ENCODE data around the gene POLL.
"Not testable (repeated sequence)": the region's sequence is repeated elsewhere in the genome, so short reads cannot be mapped to it uniquely, and the experiment has no call there.

The POLL gene

GRCh38 chr10:101587725-101588653, at the start of gene POLL, which contains the start of gene DPCD:
Gene POLL, minus strand, starts transcription at chr10:101588257. Its CDS starts 897 bp downstream, at chr10:101587360.
Gene DPCD, plus strand, starts transcription at chr10:101588321. Its CDS starts 16 bp downstream, at chr10:101588337.
- DNase-seq (ENCODE audit: low read depth in 1 of 2, low spot score in 1 of 2), result peak; percentile 74 to 87

GRCh38 chr10:101633510-101633909, 45.5 kb upstream of the POLL start:
- not testable (repeated sequence) for DNase-seq (ENCODE audit: low read depth in 1 of 2, low spot score in 1 of 2)

- no peak for DNase-seq (ENCODE audit: low read depth in 1 of 2, low spot score in 1 of 2)
Observed at GRCh38 chr10:101631821-101632475, 43.9 kb upstream of the POLL start.

GRCh38 chr10:101630633-101630920, 42.5 kb upstream of the POLL start:
- DNase-seq (ENCODE audit: low read depth in 1 of 2, low spot score in 1 of 2), result no peak

- DNase-seq (ENCODE audit: low read depth in 1 of 2, low spot score in 1 of 2), result no peak
Observed at GRCh38 chr10:101629837-101630632, 42.0 kb upstream of the POLL start.

- DNase-seq (ENCODE audit: low read depth in 1 of 2, low spot score in 1 of 2), result no peak
Observed at GRCh38 chr10:101625821-101626412, 37.9 kb upstream of the POLL start.

- DNase-seq (ENCODE audit: low read depth in 1 of 2, low spot score in 1 of 2), result no peak
Observed at GRCh38 chr10:101624526-101625102, 36.6 kb upstream of the POLL start.

GRCh38 chr10:101623528-101623927, 35.5 kb upstream of the POLL start:
- DNase-seq (ENCODE audit: low read depth in 1 of 2, low spot score in 1 of 2), result no peak

GRCh38 chr10:101619983-101620382, 31.9 kb upstream of the POLL start:
- DNase-seq (ENCODE audit: low read depth in 1 of 2, low spot score in 1 of 2), result no peak

GRCh38 chr10:101618871-101619270, 30.8 kb upstream of the POLL start:
- DNase-seq (ENCODE audit: low read depth in 1 of 2, low spot score in 1 of 2), result no peak

- no peak for DNase-seq (ENCODE audit: low read depth in 1 of 2, low spot score in 1 of 2)
Observed at GRCh38 chr10:101617824-101618568, 29.9 kb upstream of the POLL start.

GRCh38 chr10:101617102-101617823, 29.2 kb upstream of the POLL start:
- no peak for DNase-seq (ENCODE audit: low read depth in 1 of 2, low spot score in 1 of 2)

- no peak for DNase-seq (ENCODE audit: low read depth in 1 of 2, low spot score in 1 of 2)
Observed at GRCh38 chr10:101616415-101617101, 28.5 kb upstream of the POLL start.

GRCh38 chr10:101615525-101616116, 27.6 kb upstream of the POLL start:
- no peak for DNase-seq (ENCODE audit: low read depth in 1 of 2, low spot score in 1 of 2)

GRCh38 chr10:101614663-101615524, 26.8 kb upstream of the POLL start:
- DNase-seq (ENCODE audit: low read depth in 1 of 2, low spot score in 1 of 2), result no peak

GRCh38 chr10:101613646-101614045, 25.6 kb upstream of the POLL start:
- DNase-seq (ENCODE audit: low read depth in 1 of 2, low spot score in 1 of 2), result no peak

GRCh38 chr10:101612872-101613271, 24.8 kb upstream of the POLL start:
- DNase-seq (ENCODE audit: low read depth in 1 of 2, low spot score in 1 of 2), result no peak

- no peak for DNase-seq (ENCODE audit: low read depth in 1 of 2, low spot score in 1 of 2)
Observed at GRCh38 chr10:101612086-101612485, 24.0 kb upstream of the POLL start.

Data from stimulated activated CD4-positive, alpha-beta T cell treated with anti-CD3 and anti-CD28 coated beads, Interleukin-15, amount 100 ng/mL, for 1 hour (primary cell).